ENCODE measurements around the gene CHSY1.

Gene CHSY1

DNA sequence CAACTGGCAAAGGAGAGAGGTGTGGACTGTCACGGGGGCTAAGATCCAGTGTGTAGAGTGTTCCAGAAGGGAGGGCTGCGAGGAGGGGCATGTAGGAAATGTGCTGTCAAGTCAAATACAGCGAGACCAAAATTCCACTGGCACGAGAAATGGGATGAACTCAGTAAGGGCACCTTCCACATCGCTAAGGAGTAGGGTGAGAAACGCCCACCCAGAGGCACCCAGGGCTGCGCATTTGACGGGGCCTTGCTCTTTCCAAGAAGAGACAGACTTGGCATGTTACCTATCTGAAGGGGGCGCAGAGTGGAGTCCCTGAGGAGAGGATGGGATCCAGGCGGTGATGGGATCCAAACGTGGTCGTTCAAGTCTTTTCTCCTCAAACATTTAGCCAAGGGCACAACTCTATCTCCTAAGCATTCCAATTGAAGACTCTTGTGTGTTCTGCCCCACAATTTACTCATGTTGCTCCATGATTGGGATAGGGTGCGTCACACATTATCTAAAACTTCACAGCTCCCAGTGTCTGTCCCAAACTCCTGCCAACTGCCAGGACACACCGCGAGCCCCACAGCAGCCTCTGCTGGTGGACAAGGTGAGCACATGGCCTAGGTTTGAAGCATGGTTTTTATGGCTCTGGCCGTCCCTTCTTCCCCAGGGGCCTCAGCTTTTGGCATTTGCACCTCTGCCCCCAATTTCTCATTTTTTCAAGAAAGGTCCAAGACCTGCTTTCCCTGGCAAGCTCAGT, 17.8 kb upstream of the CHSY1 start:
- no peak for DNase-seq

DNA sequence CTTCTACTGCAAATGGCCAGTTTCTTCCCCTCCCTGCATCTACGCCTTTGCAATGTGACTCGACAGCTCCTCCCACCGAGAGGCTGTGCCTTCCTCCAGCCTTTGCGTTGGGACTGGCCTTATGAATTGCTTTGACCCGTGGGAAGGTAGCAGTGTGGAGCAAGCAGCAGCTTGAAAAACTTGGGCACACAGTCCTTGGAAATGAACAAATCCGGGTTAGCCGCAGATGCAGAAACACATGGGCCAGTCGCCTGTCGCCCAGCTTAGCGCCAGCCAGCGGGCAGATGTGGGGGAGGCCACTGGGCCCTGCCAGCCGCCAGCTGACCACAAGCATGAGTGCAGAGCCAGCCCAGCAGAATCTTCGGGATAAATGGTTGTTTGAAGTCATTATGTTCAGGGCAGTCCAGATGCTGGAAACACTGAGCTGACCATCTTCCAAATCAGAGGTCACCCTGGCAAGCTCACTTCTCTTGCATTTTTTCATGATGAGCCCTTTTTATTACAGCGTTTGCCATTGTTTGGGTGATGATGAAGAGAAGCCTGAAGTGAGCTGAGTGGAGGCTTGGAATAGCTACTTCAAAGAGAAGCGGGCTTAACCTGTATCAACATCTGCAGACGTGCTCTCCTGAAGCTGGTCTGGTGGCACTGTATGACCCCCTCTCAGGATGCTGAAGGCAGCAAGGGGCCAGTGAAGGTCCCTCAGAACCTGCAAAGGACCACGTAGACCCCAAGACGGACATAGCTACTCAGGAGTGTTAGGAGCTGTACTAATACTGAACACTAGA, 15.7 kb upstream of the CHSY1 start:
- peak; percentile 66 for DNase-seq

GRCh38 chr15:101266787-101267186, 14.9 kb upstream of the CHSY1 start:
- no peak for DNase-seq

GRCh38 chr15:101266034-101266433, 14.2 kb upstream of the CHSY1 start:
- DNase-seq = peak; percentile 51

GRCh38 chr15:101264911-101265641, 13.2 kb upstream of the CHSY1 start:
- DNase-seq = no peak

GRCh38 chr15:101264011-101264410, 12.2 kb upstream of the CHSY1 start:
- no peak for DNase-seq

DNA sequence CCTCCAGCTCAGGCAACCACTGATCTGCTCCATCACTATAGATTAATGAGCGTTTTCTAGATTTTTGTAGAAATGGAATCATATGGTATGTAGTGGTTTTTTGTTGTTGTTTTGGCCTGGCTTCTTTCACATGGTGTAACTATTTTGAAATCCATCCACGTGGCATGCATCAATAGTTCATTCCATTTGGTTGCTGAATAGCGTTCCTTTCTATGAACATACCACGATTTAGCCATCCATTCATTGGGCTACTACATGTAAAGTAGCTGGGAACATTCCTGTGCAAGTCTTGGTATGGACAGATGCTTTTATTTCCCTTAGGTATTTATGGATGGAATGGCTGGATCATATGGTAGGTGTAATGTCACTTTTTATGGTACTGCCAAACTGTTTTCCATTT, 10.7 kb upstream of the CHSY1 start:
- DNase-seq = no peak

DNA sequence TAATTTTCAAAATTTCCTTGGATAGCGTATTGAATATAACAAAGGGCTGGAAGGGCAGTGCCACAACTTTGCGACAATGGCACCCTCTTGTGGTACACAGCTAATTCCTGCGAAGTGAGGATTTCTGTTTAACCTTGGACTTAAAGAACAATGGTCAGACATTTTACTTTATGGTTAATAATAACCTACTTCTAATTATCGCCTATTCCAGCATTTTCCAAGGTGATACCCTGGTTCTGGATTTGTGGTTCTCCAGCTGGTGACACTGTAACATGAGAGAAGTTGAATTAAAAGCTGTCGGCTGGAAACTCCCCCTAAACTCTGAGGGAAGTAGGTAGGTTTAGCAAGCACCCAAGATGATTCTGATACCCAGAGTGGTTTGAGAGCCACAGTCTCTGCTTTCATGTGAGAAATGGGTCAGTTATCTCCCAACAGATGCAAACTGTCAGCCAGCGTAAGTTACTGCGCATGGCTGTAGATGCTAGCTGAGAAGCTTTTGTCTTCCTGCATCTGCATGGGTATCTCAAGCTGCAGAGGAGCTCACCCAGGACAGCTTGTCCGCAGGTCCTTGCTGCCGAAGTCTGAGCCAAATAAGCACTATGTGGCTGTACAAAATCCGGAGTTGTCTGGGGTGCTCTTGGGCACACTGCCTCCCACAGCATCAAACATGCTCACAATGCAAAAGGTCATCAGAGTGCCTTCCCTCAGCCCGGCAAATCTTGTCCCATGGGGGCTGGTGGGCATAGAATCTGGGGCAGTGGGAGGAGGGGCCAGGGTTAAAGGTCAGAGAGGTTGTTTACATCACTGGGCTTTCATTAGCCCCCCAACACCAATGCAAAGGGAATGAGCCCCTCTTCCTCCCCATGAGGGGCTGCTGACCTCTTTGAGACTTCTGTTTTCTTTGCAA, 6.6 kb upstream of the CHSY1 start:
- DNase-seq = peak; percentile 80

- no peak for DNase-seq
Observed at GRCh38 chr15:101256757-101257156, 4.9 kb upstream of the CHSY1 start.

DNA sequence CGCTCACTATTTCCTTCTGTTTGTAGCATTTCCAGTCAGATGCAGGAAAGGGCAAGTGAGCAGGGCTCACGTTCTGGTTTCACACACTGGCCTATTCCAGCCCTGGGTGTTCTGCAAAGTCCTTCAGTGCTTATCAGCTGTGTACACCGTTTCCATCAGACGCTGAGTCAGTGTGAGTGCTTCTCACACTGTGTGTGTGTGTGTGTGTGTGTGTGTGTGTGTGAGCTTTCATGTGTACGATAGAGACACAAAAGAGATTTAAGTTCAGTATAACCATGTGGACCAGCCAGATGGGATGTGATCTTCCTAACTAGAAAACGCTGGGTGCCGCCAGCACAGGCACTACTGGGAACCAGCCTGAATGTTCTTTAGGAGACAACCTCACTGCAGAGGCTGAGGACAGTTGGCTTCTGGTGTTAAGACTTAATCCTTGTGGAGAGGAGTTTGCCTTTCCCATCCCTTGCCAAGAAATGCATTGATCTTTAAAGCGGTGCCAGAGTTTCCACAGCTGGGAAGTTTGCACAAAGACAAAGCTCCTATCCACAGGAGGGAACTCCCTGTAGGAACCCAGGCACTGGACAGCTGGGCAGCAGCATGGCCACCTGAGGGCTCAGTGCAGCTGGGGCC, 3.9 kb upstream of the CHSY1 start:
- peak; percentile 76 for DNase-seq

GRCh38 chr15:101255051-101255395, 3.2 kb upstream of the CHSY1 start:
- no peak for DNase-seq

GRCh38 chr15:101254157-101255050, 2.6 kb upstream of the CHSY1 start:
- no peak for DNase-seq

- DNase-seq = no peak
Observed at GRCh38 chr15:101252836-101253235, 988 bp upstream of the CHSY1 start.

DNA sequence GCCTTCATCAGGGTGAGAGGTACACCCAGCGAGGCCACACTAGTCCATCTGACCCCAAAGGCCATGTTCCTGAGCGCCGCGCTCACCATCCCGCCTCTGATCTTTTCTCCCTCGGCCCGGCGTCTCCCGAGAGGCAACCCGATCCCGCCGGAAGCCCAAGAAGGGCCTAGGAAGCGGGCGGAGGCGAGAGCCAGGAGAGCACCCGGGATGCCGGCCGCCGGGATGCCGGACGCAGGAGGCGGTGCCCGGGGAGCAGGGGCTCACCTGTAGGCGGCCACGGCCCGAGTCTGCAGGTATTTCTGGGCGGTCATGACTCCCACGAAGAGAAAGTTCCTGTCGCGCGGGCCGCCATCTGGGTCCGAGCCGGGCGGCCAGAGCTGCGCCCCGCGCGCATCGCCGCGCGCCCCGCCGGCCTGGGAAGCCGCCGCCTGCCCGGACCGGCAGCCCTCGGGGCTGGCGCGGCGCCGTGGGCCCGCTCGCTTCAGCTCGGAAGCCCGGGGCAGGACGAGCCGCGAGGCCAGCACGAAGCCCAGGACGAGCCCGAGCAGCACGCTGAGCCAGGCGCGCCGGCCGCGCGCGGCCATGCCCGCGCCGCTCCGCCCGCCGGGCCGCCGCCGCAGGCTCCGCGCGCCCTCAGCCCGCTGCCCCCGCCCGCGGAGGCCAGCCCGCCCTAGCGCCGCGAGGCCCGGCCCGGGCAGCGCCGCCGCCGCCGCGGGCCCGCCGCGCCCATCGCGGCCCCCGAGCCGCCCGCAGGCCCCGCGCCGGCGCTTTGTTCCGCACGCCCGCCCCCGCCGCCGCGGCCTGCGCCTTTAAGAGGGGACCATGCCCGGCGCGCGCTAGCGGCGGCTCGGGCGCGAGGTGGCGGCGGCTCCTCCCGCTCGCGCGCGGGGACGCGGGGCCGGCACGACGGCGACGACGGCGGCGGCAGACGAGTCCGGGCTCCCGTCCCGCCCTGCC, 697 bp downstream of the CHSY1 start:
- no peak for DNase-seq

DNA sequence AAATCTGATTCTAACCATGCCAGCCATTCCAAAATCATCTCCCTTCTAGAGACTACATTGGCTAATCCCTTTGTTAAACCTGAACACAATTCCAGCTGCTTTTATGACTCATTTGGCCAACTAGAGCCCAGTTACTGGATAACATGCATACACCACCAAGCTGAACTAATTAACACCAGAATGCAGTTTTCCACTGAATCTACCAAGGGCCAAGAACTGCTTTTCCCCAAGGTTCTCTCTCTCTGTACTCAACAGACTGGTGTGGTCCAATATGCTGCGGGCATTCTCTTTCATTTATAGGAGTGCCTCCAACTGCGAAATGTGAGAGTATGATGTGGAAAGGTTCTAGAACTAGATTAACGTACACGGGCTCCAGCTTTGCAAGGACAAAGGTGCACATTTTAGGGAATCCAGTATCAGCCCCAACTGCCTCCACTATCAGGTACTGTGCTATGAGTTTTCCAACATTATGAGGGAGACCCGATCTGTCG, 1.5 kb downstream of the CHSY1 start:
- no peak for DNase-seq

DNA sequence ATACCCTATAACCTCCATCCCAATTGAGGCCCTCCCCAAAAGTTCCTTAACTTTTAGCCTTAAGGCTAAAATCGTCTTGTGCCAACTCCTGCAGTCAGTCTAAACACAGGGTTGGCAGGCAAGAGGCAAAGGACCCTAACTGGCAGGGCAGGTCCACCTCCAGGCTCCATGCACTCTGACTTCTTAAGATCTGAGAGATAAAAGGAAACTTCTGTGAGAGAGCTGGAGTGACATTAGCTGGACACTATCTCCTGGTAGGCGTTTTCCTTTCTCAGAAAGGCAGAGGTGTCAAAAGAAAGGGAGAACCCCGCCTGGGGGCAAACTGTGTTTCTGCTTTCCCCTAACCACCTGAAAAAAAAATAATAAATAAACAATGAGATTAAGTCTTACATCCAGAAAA, 3.6 kb downstream of the CHSY1 start:
- no peak for DNase-seq

DNA sequence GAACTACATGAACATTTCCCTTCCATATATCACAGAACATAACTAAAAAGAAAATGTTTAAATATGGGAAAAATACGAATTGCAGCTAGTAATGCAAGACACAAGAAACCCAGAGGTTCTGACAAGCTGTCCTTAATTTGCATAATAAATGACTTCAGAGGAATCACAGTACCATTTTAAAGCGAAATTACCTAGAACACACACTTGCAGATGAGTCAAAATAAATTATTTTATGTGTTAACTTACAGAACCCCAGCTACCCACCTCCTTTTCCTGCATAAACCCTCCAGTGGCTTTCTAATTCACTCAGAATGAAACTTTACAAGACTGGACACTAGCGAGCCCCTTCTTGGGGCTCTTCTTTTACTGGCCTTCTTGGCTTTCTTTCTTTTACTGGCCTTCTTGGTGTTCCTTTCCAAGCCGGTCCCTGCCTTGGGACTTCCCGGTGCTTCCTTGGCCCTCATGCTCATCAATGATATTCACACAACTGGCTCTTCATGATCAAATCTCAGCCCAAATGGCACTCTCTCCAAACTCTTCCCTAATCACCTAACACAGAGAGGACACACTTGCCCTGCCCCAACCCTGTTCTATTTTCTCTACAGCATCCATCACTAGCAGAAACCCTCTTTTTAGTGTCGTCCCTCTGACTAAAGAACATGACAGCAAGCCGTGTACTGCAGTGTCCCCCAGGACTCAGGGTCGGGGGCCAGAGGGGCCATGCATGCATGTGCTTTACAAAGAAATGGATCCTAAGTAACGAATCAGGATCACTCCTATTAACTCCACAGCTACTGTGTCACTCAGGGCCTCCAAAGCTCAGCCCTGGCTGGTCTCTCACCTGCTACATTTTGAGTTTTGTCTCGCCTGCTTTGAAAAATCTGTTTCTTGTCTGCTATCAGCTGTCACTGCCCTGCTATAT, 4.8 kb downstream of the CHSY1 start:
- no peak for DNase-seq

DNA sequence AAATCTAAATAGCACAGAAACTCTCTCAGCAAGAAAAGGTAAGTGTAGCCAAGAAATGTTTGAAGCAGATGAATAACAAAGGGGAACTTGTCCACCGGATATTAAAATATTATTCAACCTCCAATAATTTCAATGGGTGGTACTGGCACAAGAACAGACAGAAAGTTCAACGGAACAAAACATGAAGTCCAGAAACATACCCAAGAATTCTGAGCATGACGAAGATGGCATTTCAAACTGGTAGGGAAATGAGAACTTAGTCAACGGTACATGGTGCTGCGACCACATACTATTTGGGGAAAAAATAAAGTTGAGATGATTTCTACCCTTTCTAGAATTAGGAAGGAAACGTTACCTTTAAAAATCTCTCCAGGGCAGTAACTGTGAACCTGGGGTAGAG, 5.5 kb downstream of the CHSY1 start:
- DNase-seq = no peak
